ENCODE data around the gene TACR1.

The TACR1 gene

DNA sequence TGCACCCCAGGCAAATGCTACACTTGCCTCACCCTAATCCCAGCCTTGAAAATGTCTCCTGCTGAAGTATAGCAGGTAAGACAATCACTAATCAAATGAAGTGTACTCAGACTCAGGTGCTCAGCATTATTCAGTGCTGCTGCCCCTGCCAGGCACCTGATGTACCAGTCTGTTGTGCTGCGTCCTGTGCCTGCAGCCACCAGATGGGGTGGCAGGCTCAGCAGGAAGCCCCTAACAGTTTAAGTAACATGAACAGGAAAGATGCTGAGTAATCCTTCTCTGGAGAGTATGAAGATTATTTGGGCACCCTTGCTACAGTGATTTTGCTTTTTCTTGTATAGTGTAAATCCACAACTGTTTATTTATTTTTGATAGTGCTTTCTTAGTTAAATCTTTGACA, 69.1 kb downstream of the TACR1 start:
- TF ChIP-seq, protein P1, sequence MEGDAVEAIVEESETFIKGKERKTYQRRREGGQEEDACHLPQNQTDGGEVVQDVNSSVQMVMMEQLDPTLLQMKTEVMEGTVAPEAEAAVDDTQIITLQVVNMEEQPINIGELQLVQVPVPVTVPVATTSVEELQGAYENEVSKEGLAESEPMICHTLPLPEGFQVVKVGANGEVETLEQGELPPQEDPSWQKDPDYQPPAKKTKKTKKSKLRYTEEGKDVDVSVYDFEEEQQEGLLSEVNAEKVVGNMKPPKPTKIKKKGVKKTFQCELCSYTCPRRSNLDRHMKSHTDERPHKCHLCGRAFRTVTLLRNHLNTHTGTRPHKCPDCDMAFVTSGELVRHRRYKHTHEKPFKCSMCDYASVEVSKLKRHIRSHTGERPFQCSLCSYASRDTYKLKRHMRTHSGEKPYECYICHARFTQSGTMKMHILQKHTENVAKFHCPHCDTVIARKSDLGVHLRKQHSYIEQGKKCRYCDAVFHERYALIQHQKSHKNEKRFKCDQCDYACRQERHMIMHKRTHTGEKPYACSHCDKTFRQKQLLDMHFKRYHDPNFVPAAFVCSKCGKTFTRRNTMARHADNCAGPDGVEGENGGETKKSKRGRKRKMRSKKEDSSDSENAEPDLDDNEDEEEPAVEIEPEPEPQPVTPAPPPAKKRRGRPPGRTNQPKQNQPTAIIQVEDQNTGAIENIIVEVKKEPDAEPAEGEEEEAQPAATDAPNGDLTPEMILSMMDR (IDR thresholded peaks at IDR 0.05; ENCODE audit: low read depth, low read length) = no peak
- no peak for DNase-seq (ENCODE audit: extremely low read depth, low read depth)

DNA sequence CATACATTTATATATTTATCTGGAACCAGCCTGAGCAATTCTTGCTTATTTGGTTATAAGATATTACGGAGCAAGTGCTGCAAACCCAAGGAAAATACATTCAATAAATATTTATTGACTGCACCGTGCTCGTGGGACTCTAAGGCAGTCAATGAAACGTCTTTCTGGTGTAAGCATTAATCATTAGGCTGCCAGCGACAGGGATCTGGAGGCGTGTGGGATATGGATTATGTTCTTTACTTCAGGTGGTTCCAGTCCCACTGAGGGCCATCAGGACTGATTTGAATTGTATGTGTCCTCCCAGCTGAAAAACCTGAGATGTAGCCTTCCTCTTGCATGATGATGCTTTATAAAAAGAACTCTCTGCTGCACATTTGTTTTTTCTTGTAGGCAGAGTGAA, 75.4 kb downstream of the TACR1 start:
- TF ChIP-seq, protein P1 (IDR thresholded peaks at IDR 0.05; ENCODE audit: low read depth, low read length) = no peak
- DNase-seq (ENCODE audit: extremely low read depth, low read depth) = no peak

DNA sequence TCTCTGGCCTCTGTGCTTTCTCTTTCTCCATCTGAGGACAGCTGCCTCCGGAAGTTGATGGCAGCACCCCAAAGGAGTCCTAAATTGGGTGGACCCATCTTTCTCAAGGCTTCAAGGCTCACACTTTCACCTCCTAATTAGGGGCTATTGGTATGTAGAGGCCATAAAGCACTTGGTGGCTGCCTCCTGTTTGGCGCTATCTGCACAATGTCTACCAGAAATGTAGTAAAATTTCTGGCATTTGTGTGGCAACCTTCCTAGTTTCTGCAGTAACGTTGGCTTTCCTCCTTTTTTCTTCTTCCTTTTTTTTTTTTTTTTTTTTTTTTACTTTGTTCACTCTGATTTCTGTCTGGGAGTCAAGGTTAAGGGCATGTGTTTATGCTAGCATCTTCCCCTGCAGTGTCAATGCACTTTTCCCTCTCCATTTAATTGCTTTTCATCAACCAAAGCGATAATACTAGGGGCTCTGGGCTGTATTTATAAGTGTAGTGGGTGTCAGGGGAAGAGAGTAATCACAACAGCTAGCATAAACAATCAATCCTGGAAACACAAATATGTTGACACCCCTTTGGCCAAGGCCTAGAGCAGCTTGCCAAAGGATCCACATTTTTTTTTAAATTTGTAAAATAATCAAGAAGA, 86.0 kb downstream of the TACR1 start:
- TF ChIP-seq, protein P1 (IDR thresholded peaks at IDR 0.05; ENCODE audit: low read depth, low read length) = no peak
- DNase-seq (ENCODE audit: extremely low read depth, low read depth) = no peak

DNA sequence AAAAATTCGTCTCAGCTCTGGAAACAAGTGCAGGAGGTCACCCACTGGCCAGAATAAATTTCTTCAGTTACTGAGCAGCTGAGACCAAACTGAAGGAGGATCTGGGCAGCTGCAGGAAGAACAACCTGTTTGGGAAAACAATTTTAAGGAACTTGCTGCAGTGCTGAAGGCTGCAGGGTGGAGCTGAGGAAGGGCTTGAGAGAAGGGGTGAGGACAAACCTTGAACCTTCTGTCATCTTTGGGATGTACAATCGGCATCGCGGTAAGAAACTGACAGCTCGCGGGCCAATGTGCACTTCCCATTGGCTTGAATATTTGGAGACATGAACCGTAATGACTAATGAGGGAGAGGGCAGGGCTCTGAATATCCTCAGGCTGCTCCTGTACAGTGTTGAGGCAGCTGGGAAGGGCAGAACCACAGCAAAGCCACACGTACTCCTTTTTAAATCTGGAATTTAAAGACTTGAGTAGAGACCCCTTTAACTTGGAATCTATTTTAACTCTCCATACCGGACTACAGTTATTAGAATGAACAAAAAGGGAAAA, 90.3 kb downstream of the TACR1 start:
- TF ChIP-seq, protein P1 (IDR thresholded peaks at IDR 0.05; ENCODE audit: low read depth, low read length) = no peak
- no peak for DNase-seq (ENCODE audit: extremely low read depth, low read depth)

DNA sequence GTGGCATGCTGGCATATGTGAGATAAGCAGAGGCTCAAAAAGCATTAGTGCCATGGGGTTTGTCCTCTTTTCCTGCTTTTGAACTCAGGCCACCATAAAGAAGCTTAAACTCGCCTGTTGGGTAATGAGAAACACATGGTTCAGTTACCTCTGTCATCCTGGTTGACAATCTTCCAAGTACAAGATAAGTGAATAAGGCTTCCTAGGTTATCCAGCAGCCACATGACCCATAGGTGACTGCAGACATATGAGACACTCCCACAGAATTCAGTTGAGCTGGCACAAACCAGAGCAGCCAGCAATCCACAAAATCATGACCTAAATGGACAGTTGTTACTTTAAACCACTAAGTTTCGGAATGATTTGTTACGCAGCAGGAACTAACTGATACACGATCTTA, 97.3 kb downstream of the TACR1 start:
- TF ChIP-seq, protein P1 (IDR thresholded peaks at IDR 0.05; ENCODE audit: low read depth, low read length) = no peak
- no peak for DNase-seq (ENCODE audit: extremely low read depth, low read depth)

DNA sequence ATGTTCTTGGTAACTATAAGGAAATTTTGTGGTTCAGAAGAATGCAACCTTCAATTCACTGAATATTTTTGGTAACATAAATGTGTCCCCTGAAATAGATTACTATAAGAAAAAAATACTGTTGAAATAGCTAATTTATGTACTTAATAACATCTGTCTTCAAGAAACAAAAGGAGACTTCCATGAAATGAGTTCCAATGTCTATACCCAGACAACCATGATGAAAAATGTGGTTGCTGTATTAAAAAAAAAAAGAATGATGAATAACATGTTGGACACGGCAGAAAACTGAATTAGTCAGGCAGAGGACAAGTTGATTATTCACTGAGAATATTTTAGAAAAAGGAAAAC, 98.5 kb downstream of the TACR1 start:
- TF ChIP-seq, protein P1 (IDR thresholded peaks at IDR 0.05; ENCODE audit: low read depth, low read length) = no peak
- DNase-seq (ENCODE audit: extremely low read depth, low read depth) = no peak

DNA sequence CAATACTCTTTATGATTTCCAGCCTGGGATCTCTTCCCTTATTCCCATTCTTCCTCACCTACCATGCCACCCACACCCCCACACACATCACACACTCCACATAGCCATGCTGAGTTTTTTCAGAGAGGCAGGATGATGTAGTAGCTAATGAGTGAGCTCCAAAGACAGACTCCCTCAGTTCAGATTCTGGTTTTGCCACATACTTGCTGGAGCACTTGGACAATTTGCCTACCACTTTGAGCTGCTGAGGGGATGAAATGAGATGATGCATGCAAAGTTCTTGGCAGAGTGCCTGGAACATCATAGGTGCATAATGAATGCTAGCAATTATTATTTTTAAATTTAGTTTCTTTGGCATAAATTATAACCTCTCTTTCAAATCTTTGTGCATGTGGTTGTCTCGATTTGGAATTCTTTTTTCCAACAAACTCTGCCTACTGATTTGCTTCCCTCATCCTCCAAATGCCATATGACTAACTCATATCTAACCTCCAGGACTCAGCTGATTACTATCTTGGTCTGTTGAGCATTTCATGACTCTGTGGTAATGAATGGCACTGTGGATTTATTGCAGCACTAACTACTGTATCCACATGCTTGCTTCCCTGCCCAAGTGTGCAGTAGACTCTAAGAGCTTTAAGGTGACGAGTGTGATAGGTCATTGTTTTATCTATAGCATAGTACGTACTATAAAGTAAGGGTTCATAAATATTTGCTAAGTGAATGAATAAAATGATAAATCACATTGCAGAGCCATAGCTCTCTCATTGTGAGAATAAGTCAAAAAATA, 99.1 kb downstream of the TACR1 start:
- TF ChIP-seq, protein P1 (IDR thresholded peaks at IDR 0.05; ENCODE audit: low read depth, low read length) = no peak
- DNase-seq (ENCODE audit: extremely low read depth, low read depth) = peak; percentile 23
